Measurements from ENCODE around the gene LDB2.

Gene LDB2

GRCh38 chr4:16900325-16900724 lies 1.9 kb upstream of the LDB2 start:
- ChIA-PET POLR2A (no interaction called here), CTCF (no interaction called here)
- TF ChIP-seq ELF4 (IDR thresholded peaks at IDR 0.05), result no peak
- TF ChIP-seq L3MBTL2 (conservative IDR thresholded peaks at IDR 0.05), result no peak
- no peak for TF ChIP-seq SUZ12 (IDR thresholded peaks at IDR 0.05)
- no peak for TF ChIP-seq TARDBP (IDR thresholded peaks at IDR 0.05)
- no peak for TF ChIP-seq FOXA1 (IDR thresholded peaks at IDR 0.05)
- no peak for TF ChIP-seq FOXM1 (IDR thresholded peaks at IDR 0.05; ENCODE audit: borderline replicate concordance)
- no peak for TF ChIP-seq BHLHE40 (IDR thresholded peaks at IDR 0.05; ENCODE audit: borderline replicate concordance)
- TF ChIP-seq, protein P1, sequence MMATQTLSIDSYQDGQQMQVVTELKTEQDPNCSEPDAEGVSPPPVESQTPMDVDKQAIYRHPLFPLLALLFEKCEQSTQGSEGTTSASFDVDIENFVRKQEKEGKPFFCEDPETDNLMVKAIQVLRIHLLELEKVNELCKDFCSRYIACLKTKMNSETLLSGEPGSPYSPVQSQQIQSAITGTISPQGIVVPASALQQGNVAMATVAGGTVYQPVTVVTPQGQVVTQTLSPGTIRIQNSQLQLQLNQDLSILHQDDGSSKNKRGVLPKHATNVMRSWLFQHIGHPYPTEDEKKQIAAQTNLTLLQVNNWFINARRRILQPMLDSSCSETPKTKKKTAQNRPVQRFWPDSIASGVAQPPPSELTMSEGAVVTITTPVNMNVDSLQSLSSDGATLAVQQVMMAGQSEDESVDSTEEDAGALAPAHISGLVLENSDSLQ (IDR thresholded peaks at IDR 0.05), result no peak
- no peak for TF ChIP-seq CTBP1 (IDR thresholded peaks at IDR 0.05; ENCODE audit: borderline replicate concordance)
- no peak for TF ChIP-seq ZNF384 (IDR thresholded peaks at IDR 0.05)
- no peak for TF ChIP-seq HDGF (IDR thresholded peaks at IDR 0.05; ENCODE audit: borderline replicate concordance)
- no peak for TF ChIP-seq FOXK2 (IDR thresholded peaks at IDR 0.05)
- no peak for TF ChIP-seq SP1 (IDR thresholded peaks at IDR 0.05)
- no peak for TF ChIP-seq LEF1 (IDR thresholded peaks at IDR 0.05; ENCODE audit: borderline replicate concordance)
- no peak for TF ChIP-seq NFRKB (IDR thresholded peaks at IDR 0.05)
- no peak for TF ChIP-seq ARNT (IDR thresholded peaks at IDR 0.05)
- no peak for DNase-seq (ENCODE audit: extremely low spot score)

GRCh38 chr4:16896881-16897750 lies 1.3 kb downstream of the LDB2 start:
- ChIA-PET POLR2A (no interaction called here), CTCF (no interaction called here)
- DNase-seq (ENCODE audit: extremely low spot score), result no peak
- TF ChIP-seq NFRKB (IDR thresholded peaks at IDR 0.05) (no peak), CTBP1 (IDR thresholded peaks at IDR 0.05; ENCODE audit: borderline replicate concordance) (no peak)

GRCh38 chr4:16894406-16894805 lies 4.0 kb downstream of the LDB2 start:
- no peak for TF ChIP-seq FOXK2 (IDR thresholded peaks at IDR 0.05)
- TF ChIP-seq FOXA1 (IDR thresholded peaks at IDR 0.05), result no peak
- TF ChIP-seq BHLHE40 (IDR thresholded peaks at IDR 0.05; ENCODE audit: borderline replicate concordance), result no peak
- no peak for TF ChIP-seq NFRKB (IDR thresholded peaks at IDR 0.05)
- TF ChIP-seq CTBP1 (IDR thresholded peaks at IDR 0.05; ENCODE audit: borderline replicate concordance), result no peak
- TF ChIP-seq, protein P1 (IDR thresholded peaks at IDR 0.05), result no peak
- TF ChIP-seq SUZ12 (IDR thresholded peaks at IDR 0.05), result no peak
- no peak for TF ChIP-seq FOXM1 (IDR thresholded peaks at IDR 0.05; ENCODE audit: borderline replicate concordance)
- TF ChIP-seq HDGF (IDR thresholded peaks at IDR 0.05; ENCODE audit: borderline replicate concordance), result no peak
- CTCF ChIA-PET, result no interaction called here
- DNase-seq (ENCODE audit: extremely low spot score), result no peak
- POLR2A ChIA-PET, result no interaction called here

DNA sequence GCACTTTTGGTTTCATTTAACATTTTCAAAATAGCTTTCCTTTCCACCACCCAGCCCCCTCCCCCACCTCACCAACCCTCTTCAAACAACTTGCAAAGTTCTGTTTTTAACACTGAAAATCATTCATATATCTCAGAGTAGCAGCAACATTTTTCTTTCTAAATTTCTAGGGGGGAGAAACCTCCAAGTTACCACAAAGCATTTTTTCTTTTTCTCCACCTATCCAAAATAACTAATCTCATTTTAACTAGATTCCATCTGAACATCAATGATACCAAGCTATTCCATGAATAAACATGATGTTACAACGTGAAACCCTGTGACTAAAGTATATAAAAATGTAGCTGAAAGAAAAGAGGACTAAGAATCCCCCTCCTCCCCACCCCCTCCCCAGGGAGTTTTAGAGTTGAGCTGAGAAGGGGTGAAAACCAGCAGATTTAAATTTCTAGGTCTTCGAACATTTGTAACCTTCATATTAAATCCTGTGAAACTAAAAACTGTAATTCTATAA lies 5.2 kb downstream of the LDB2 start:
- CTCF ChIA-PET, result no interaction called here
- TF ChIP-seq BHLHE40 (IDR thresholded peaks at IDR 0.05; ENCODE audit: borderline replicate concordance) (no peak), NFRKB (IDR thresholded peaks at IDR 0.05) (no peak), HDGF (IDR thresholded peaks at IDR 0.05; ENCODE audit: borderline replicate concordance) (no peak), SUZ12 (IDR thresholded peaks at IDR 0.05) (no peak), ARNT (IDR thresholded peaks at IDR 0.05) (no peak)
- no peak for DNase-seq (ENCODE audit: extremely low spot score)
- POLR2A ChIA-PET, result no interaction called here

DNA sequence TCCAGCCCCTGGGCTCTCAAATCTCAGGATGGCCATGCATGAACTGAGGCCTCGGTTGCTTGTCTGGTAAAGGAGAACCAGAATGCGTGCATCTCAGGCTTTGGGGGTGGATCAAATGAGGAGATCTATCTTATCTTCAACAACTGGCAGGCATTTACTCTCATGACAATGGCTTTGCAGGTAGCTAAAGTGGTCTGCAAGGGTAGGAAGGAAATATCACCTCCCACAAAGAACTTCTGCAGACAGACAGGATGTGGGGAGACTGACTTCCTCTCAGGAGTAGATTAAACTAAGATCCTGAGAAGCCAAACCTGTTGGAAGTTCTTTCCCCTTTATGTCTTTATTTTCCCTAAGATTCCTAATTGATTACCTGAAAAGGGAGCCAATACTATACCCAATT lies 7.8 kb downstream of the LDB2 start:
- ChIA-PET CTCF (no interaction called here), POLR2A (no interaction called here)
- DNase-seq (ENCODE audit: extremely low spot score), result no peak
- TF ChIP-seq HDGF (IDR thresholded peaks at IDR 0.05; ENCODE audit: borderline replicate concordance) (no peak), BHLHE40 (IDR thresholded peaks at IDR 0.05; ENCODE audit: borderline replicate concordance) (no peak), ZNF384 (IDR thresholded peaks at IDR 0.05) (no peak), NFRKB (IDR thresholded peaks at IDR 0.05) (no peak), FOXM1 (IDR thresholded peaks at IDR 0.05; ENCODE audit: borderline replicate concordance) (no peak), SP1 (IDR thresholded peaks at IDR 0.05) (no peak), FOXA1 (IDR thresholded peaks at IDR 0.05) (no peak)

DNA sequence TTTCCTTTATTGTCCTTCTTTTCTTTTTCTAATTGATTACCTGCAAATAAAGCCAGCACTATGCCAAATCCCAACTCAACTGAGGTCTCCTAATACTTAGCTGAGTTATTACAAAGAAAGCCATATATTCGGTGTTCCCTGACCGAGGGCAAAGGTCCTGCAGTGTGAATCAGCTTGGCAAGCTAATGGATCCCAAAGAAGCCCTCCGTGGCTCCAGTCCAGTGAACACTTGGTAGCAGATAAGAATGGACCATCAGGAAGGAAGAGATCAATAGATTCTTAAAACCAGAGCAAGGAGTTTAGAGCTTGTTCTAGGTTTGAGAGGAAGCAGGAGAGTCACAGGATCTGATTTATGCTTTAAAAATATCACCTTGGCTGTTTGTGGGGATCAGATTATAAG lies 8.5 kb downstream of the LDB2 start:
- TF ChIP-seq BHLHE40 (IDR thresholded peaks at IDR 0.05; ENCODE audit: borderline replicate concordance), result no peak
- no peak for TF ChIP-seq NFRKB (IDR thresholded peaks at IDR 0.05)
- no peak for TF ChIP-seq SUZ12 (IDR thresholded peaks at IDR 0.05)
- ChIA-PET CTCF (no interaction called here), POLR2A (no interaction called here)
- no peak for DNase-seq (ENCODE audit: extremely low spot score)

- DNase-seq (ENCODE audit: extremely low spot score), result no peak
- CTCF ChIA-PET, result interaction anchor here (1.6 kb wide), 1 partner anchor 29 kb away, joined by 3 read pairs; no protein-coding TSS in a partner anchor
These were observed 10.6 kb downstream of the LDB2 start for GRCh38 chr4:16887887-16888286.

More at GRCh38 chr4:16887887-16888286, 10.6 kb downstream of the LDB2 start:
- POLR2A ChIA-PET, result no interaction called here
- TF ChIP-seq HDGF (IDR thresholded peaks at IDR 0.05; ENCODE audit: borderline replicate concordance) (no peak), LEF1 (IDR thresholded peaks at IDR 0.05; ENCODE audit: borderline replicate concordance) (no peak), FOXK2 (IDR thresholded peaks at IDR 0.05) (no peak), FOXM1 (IDR thresholded peaks at IDR 0.05; ENCODE audit: borderline replicate concordance) (no peak), BHLHE40 (IDR thresholded peaks at IDR 0.05; ENCODE audit: borderline replicate concordance) (no peak), ELF4 (IDR thresholded peaks at IDR 0.05) (no peak), CTBP1 (IDR thresholded peaks at IDR 0.05; ENCODE audit: borderline replicate concordance) (no peak), SUZ12 (IDR thresholded peaks at IDR 0.05) (no peak)
